Measurements from ENCODE around the gene CAV3. TPM values are rescaled to one million over a fixed set of nuclear protein-coding genes. Genes with fewer than 3 reads are reported as not detected.

Gene CAV3
- total RNA-seq, 1 donor = not detected

DNA sequence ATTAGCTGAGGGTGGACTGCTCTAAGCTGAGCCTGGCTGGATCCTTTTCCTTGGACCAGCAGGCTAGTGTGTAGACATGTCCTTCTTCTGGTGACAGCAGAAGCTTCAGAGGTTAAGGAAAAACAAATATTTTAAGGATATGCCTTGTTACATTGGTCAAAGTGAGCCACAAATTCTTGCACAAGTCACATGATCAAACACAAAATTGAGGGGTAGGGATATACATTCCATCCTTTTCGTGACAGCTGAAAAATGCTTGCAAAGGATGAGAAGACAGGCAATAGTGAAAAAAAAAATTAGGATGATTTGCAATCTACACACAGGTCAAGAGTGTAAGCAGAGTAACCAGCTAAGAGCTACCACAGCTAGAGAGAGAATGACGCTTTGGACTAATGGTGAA, 56.9 kb downstream of the CAV3 start:
- TF ChIP-seq CTCF (IDR thresholded peaks at IDR 0.05; ENCODE audit: insufficient read depth, low read length) = no peak
- H3K4me3 ChIP-seq (ENCODE audit: low read depth, low read length) = no peak overlapping the region
- DNase-seq (ENCODE audit: low read depth) = no peak

DNA sequence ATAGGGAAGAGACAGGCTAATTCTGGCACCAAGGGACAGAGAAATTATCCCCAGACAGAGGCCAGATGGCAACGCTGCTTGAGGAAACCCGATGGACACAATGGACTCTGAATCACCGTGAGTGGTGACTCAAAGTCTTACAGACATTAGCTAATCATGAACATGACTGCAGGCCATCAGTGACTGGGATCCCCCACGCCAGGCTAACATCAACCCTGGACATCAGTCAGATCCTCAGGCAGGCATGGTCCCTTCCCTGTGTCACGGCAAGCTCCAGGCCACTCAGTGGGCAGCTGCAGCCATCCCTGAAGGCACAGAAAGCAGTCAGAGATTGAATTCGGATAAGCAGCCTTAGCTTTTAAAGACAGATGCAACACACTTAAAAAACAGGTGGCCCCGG, 59.6 kb downstream of the CAV3 start:
- no peak overlapping the region for H3K4me3 ChIP-seq (ENCODE audit: low read depth, low read length)
- TF ChIP-seq CTCF (IDR thresholded peaks at IDR 0.05; ENCODE audit: insufficient read depth, low read length) = no peak
- DNase-seq (ENCODE audit: low read depth) = peak; percentile 53

DNA sequence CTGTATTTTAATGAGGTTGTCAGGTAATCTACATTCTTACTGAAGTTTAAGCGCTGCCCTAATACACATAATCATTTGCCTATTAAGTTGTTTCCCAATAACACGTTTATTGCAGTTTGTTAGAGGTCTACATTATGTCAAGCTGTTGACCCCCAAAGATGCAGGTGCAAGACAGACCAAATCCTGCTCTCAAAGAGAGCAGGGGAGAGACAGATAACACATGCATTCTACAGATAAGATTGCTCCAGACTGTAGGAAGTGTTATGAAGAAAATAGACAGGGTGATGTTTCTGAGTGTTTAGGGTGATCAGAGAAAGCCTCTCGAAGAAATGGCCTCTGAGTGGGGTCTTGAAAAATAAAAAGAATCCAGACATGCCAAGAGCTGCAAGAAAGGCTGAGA, 60.6 kb downstream of the CAV3 start:
- TF ChIP-seq CTCF (IDR thresholded peaks at IDR 0.05; ENCODE audit: insufficient read depth, low read length) = no peak
- no peak overlapping the region for H3K4me3 ChIP-seq (ENCODE audit: low read depth, low read length)
- DNase-seq (ENCODE audit: low read depth) = no peak

Other genes starting within 250 kb of the CAV3 start
- gene LMCD1, start 232.0 kb upstream of the CAV3 start, total RNA-seq (ENCODE audit: low replicate concordance) = 22.4 and 30.3 TPM in 2 replicates
- gene SSUH2, start 89.0 kb upstream of the CAV3 start, total RNA-seq (ENCODE audit: low replicate concordance) = not detected in 2 replicates
- 6.1 and 7.0 TPM in 2 replicates for gene OXTR, start 35.8 kb downstream of the CAV3 start, total RNA-seq (ENCODE audit: low replicate concordance)
- 2.2 and 28.1 TPM in 2 replicates for gene RAD18, start 229.7 kb downstream of the CAV3 start, total RNA-seq (ENCODE audit: low replicate concordance)